ENCODE data around the gene BMP15. TPM values are rescaled to one million over a fixed set of nuclear protein-coding genes. Genes with fewer than 3 reads are reported as not detected.

Gene BMP15
- polyA plus RNA-seq, 4 donors = not detected

DNA sequence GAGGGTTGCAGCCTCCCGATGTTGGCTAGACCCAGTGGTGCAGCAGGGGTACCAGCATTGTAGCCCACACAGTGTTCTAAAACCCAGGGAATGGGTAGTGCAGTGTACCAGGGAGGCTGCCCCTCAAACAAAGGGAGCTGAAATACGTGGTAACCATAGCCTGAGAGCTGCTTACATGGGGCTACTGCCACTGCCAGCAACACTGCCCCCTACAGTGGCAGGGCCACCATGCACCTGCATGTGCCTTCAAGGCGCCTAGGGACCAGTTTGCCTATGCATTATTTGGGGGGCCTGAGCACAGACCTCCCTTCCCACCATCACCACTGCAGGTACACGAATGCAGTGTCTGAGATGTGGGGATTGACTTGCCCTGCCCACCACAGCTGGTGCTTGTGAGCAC lies 21.0 kb upstream of the BMP15 start:
- FAIRE-seq = no peak

DNA sequence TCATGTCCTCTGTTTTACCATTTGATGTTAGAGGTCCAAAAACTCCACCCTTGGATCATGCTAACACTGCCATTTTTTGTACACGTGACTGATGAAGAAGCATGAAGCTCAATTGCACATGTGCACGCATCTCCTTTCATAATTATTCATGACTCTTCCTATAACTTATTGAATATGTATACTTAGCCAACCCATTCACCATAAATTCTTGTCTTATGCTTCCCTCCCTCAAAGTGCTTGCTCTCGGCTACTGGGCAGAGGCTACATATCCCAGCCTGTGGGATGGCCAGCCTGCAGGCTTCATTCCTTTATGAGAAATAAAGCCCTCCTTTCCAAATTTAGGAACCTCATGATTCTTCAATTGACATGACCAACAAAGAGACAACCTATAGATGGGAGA lies 17.5 kb upstream of the BMP15 start:
- DNase-seq = no peak
- WGBS, 3 donors = 81 to 93% (median 84%) methylated on average over 3 of the region's 3 CpGs
- H3K4me1 ChIP-seq (ENCODE audit: control insufficient read depth in 3 of 3, insufficient read depth in 2 of 3, low read depth in 1 of 3, low read length in 2 of 3) = no peaks in the 10 kb centered on the region
- no peaks in the 10 kb centered on the region for H3K9me3 ChIP-seq (ENCODE audit: control insufficient read depth in 2 of 2, insufficient read depth in 1 of 2, low read depth in 1 of 2, low read length in 1 of 2)
- no peaks in the 10 kb centered on the region for H3K36me3 ChIP-seq (ENCODE audit: control insufficient read depth in 3 of 3, insufficient read depth in 2 of 3, low read depth in 1 of 3, low read length in 3 of 3)
- H3K27ac ChIP-seq (ENCODE audit: low read depth in 1 of 3, low read length in 2 of 3) = no peak overlapping the region
- no peak for FAIRE-seq
- H3K4me3 ChIP-seq (ENCODE audit: low read depth in 1 of 3, low read length in 3 of 3) = no peak overlapping the region
- H3K27me3 ChIP-seq (ENCODE audit: control insufficient read depth in 3 of 3, insufficient read depth in 3 of 3, low read length in 3 of 3) = no peaks in the 10 kb centered on the region

More for the DNA sequence above, 21.0 kb upstream of the BMP15 start:
- Histone ChIP-seq H3K27me3 (ENCODE audit: control insufficient read depth in 3 of 3, insufficient read depth in 3 of 3, low read length in 3 of 3) (no peaks in the 10 kb centered on the region), H3K27ac (ENCODE audit: low read depth in 1 of 3, low read length in 2 of 3) (no peak overlapping the region), H3K4me1 (ENCODE audit: control insufficient read depth in 3 of 3, insufficient read depth in 2 of 3, low read depth in 1 of 3, low read length in 2 of 3) (no peaks in the 10 kb centered on the region), H3K36me3 (ENCODE audit: control insufficient read depth in 3 of 3, insufficient read depth in 2 of 3, low read depth in 1 of 3, low read length in 3 of 3) (no peaks in the 10 kb centered on the region), H3K4me3 (ENCODE audit: low read depth in 1 of 3, low read length in 3 of 3) (no peak overlapping the region), H3K9me3 (ENCODE audit: control insufficient read depth in 2 of 2, insufficient read depth in 1 of 2, low read depth in 1 of 2, low read length in 1 of 2) (no peaks in the 10 kb centered on the region)
- no peak for DNase-seq
- WGBS, 3 donors = 60 to 78% (median 78%) methylated on average over 4 of the region's 4 CpGs

DNA sequence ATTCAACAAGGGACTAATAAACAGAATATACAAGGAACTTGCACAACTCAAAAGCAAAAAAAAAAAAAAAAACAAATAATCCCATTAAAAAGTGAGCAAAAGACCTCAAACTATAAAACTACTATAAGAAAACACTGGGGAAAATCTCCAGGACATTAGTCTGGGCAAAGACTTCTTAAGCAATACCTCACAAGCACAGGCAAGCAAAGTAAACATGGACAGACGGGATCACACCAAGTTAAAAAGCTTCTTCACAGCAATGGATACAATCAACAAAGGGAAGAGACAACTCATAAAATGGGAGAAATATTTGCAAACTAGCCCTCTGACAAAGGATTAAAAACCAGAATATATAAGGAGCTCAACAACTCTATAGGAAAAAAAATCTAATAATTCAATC lies 17.1 kb upstream of the BMP15 start:
- Histone ChIP-seq H3K27me3 (ENCODE audit: control insufficient read depth in 3 of 3, insufficient read depth in 3 of 3, low read length in 3 of 3) (no peaks in the 10 kb centered on the region), H3K9me3 (ENCODE audit: control insufficient read depth in 2 of 2, insufficient read depth in 1 of 2, low read depth in 1 of 2, low read length in 1 of 2) (no peaks in the 10 kb centered on the region), H3K4me3 (ENCODE audit: low read depth in 1 of 3, low read length in 3 of 3) (no peak overlapping the region), H3K27ac (ENCODE audit: low read depth in 1 of 3, low read length in 2 of 3) (no peak overlapping the region), H3K36me3 (ENCODE audit: control insufficient read depth in 3 of 3, insufficient read depth in 2 of 3, low read depth in 1 of 3, low read length in 3 of 3) (no peaks in the 10 kb centered on the region), H3K4me1 (ENCODE audit: control insufficient read depth in 3 of 3, insufficient read depth in 2 of 3, low read depth in 1 of 3, low read length in 2 of 3) (no peaks in the 10 kb centered on the region)
- FAIRE-seq = no peak
- DNase-seq = no peak
- 0 to 2% (median 0%) methylated on average over 1 of the region's 1 CpG for WGBS, 3 donors

DNA sequence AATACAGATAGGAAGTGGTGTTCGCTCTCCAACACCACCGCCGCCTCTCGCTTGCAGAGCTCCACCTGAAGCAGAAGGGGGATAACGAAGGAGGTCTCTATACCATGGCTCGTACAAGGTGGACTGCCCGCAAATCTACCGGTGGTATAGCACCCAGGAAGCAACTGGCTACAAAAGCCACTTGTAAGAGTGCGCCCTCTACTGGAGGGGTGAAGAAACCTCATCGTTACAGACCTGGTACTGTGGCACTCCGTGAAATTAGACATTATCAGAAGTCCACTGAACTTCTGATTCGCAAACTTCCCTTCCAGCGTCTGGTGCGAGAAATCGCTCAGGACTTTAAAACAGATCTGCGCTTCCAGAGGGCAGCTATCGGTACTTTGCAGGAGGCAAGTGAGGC lies 5.2 kb upstream of the BMP15 start:
- H3K36me3 ChIP-seq (ENCODE audit: control insufficient read depth in 3 of 3, insufficient read depth in 2 of 3, low read depth in 1 of 3, low read length in 3 of 3) = no peaks in the 10 kb centered on the region
- H3K27ac ChIP-seq (ENCODE audit: low read depth in 1 of 3, low read length in 2 of 3) = no peak overlapping the region
- peak in 1 of 2 donors; percentile 29 for DNase-seq
- H3K27me3 ChIP-seq (ENCODE audit: control insufficient read depth in 3 of 3, insufficient read depth in 3 of 3, low read length in 3 of 3) = no peaks in the 10 kb centered on the region
- 90 to 94% (median 91%) methylated on average over 17 of the region's 17 CpGs for WGBS, 3 donors
- H3K9me3 ChIP-seq (ENCODE audit: control insufficient read depth in 2 of 2, insufficient read depth in 1 of 2, low read depth in 1 of 2, low read length in 1 of 2) = no peaks in the 10 kb centered on the region
- no peak overlapping the region for H3K4me3 ChIP-seq (ENCODE audit: low read depth in 1 of 3, low read length in 3 of 3)
- FAIRE-seq = no peak
- no peaks in the 10 kb centered on the region for H3K4me1 ChIP-seq (ENCODE audit: control insufficient read depth in 3 of 3, insufficient read depth in 2 of 3, low read depth in 1 of 3, low read length in 2 of 3)

DNA sequence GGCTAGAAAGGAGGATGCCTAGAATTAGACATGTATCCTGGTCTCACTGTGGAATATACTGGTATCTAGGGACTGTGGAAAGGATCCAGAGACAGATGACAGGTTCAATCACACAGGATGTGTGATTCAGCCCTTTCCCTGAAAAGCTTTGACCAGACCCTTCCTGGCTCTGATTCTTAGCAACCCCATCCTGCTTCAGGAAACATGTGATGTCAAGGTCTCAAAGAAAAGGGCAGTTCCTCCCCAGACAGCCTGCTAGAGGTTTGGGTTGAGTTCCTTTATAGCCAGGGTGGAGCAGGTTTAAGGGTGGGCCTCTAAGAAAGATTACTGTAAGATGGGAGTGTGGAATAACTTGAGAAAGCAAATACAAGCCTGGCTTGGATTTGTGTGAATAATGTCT lies 3.0 kb downstream of the BMP15 start:
- H3K27me3 ChIP-seq (ENCODE audit: control insufficient read depth in 3 of 3, insufficient read depth in 3 of 3, low read length in 3 of 3) = no peaks in the 10 kb centered on the region
- H3K4me1 ChIP-seq (ENCODE audit: control insufficient read depth in 3 of 3, insufficient read depth in 2 of 3, low read depth in 1 of 3, low read length in 2 of 3) = no peaks in the 10 kb centered on the region
- FAIRE-seq = no peak
- peak; percentile 6 to 9 for DNase-seq
- no peaks in the 10 kb centered on the region for H3K9me3 ChIP-seq (ENCODE audit: control insufficient read depth in 2 of 2, insufficient read depth in 1 of 2, low read depth in 1 of 2, low read length in 1 of 2)
- no peaks in the 10 kb centered on the region for H3K36me3 ChIP-seq (ENCODE audit: control insufficient read depth in 3 of 3, insufficient read depth in 2 of 3, low read depth in 1 of 3, low read length in 3 of 3)
- no peak overlapping the region for H3K27ac ChIP-seq (ENCODE audit: low read depth in 1 of 3, low read length in 2 of 3)
- no peak overlapping the region for H3K4me3 ChIP-seq (ENCODE audit: low read depth in 1 of 3, low read length in 3 of 3)

DNA sequence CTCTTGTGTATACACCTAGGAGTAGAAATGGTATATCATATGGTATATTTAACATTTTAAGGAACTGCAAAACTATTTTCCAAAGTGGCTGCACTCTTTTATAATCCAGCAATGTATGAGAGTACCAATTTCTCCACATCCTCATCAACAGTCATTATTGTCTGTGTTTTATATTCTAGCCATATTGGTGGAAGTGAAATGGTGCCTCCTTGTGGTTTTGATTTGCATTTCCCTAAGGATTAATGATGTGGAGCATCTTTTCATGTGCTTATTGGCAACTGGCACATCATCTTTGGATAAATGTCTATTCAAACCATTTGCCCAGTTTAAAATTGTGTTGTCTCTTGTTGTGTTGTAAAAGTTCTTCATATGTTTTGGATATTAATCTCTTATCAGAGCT lies 9.6 kb downstream of the BMP15 start:
- Histone ChIP-seq H3K36me3 (ENCODE audit: control insufficient read depth in 3 of 3, insufficient read depth in 2 of 3, low read depth in 1 of 3, low read length in 3 of 3) (no peaks in the 10 kb centered on the region), H3K9me3 (ENCODE audit: control insufficient read depth in 2 of 2, insufficient read depth in 1 of 2, low read depth in 1 of 2, low read length in 1 of 2) (no peaks in the 10 kb centered on the region), H3K4me3 (ENCODE audit: low read depth in 1 of 3, low read length in 3 of 3) (no peak overlapping the region), H3K27me3 (ENCODE audit: control insufficient read depth in 3 of 3, insufficient read depth in 3 of 3, low read length in 3 of 3) (no peaks in the 10 kb centered on the region), H3K27ac (ENCODE audit: low read depth in 1 of 3, low read length in 2 of 3) (no peak overlapping the region), H3K4me1 (ENCODE audit: control insufficient read depth in 3 of 3, insufficient read depth in 2 of 3, low read depth in 1 of 3, low read length in 2 of 3) (no peaks in the 10 kb centered on the region)
- peak; percentile 59 for FAIRE-seq
- peak; percentile 15 to 26 for DNase-seq

DNA sequence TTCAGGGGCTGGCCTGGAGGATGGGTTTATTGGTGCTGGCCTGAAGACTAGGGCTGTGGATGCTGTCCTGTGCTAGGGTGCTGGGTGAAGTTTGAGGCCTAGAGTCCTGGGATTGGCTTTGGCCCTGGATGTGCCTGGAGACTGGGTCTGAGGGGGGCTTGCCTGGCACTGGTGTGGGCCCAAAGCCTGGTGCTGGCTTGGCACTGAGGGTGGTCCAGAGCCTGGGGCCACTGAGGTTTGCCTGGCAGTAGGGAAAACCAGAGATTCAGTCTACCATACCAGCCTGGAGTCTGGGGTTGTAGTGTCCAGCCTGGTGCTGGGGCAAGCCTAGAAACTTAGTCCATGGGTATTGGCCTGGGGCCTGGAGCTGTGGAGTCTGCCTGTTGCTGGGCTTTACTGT lies 16.6 kb downstream of the BMP15 start:
- no peak overlapping the region for H3K27ac ChIP-seq (ENCODE audit: low read depth in 1 of 3, low read length in 2 of 3)
- no peaks in the 10 kb centered on the region for H3K27me3 ChIP-seq (ENCODE audit: control insufficient read depth in 3 of 3, insufficient read depth in 3 of 3, low read length in 3 of 3)
- H3K4me3 ChIP-seq (ENCODE audit: low read depth in 1 of 3, low read length in 3 of 3) = no peak overlapping the region
- FAIRE-seq = no peak
- no peaks in the 10 kb centered on the region for H3K4me1 ChIP-seq (ENCODE audit: control insufficient read depth in 3 of 3, insufficient read depth in 2 of 3, low read depth in 1 of 3, low read length in 2 of 3)
- no peaks in the 10 kb centered on the region for H3K9me3 ChIP-seq (ENCODE audit: control insufficient read depth in 2 of 2, insufficient read depth in 1 of 2, low read depth in 1 of 2, low read length in 1 of 2)
- DNase-seq = no peak
- no peaks in the 10 kb centered on the region for H3K36me3 ChIP-seq (ENCODE audit: control insufficient read depth in 3 of 3, insufficient read depth in 2 of 3, low read depth in 1 of 3, low read length in 3 of 3)

DNA sequence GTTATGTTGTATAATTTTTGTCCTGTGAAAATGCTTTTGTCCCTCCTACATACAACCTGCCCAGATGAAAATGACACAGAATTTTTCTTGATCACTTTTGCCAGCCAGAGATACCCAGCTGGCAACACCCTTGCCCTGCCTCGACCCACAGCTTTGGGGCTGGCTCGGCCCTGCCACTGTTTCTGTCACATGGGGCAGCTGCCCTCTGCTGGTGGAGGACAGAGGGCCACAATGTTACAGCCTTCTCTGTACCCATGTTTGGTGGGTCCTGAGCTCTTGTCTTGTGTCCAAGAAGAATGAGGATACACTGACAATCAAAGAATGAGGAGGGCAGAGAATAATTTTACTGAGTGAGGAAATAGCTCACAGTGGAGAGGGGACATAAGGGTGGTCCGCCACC lies 31.1 kb downstream of the BMP15 start:
- no peaks in the 10 kb centered on the region for H3K36me3 ChIP-seq (ENCODE audit: control insufficient read depth in 3 of 3, insufficient read depth in 2 of 3, low read depth in 1 of 3, low read length in 3 of 3)
- no peak overlapping the region for H3K4me3 ChIP-seq (ENCODE audit: low read depth in 1 of 3, low read length in 3 of 3)
- WGBS, 3 donors = 36 to 70% (median 49%) methylated on average over 3 of the region's 3 CpGs
- H3K4me1 ChIP-seq (ENCODE audit: control insufficient read depth in 3 of 3, insufficient read depth in 2 of 3, low read depth in 1 of 3, low read length in 2 of 3) = no peaks in the 10 kb centered on the region
- peaks cover 0 to 3% (median 0%) of the 10 kb centered on the region in 3 donors for H3K27me3 ChIP-seq (ENCODE audit: control insufficient read depth in 3 of 3, insufficient read depth in 3 of 3, low read length in 3 of 3)
- no peak for FAIRE-seq
- no peak overlapping the region for H3K27ac ChIP-seq (ENCODE audit: low read depth in 1 of 3, low read length in 2 of 3)
- peak in 1 of 2 donors; percentile 3 for DNase-seq
- no peaks in the 10 kb centered on the region for H3K9me3 ChIP-seq (ENCODE audit: control insufficient read depth in 2 of 2, insufficient read depth in 1 of 2, low read depth in 1 of 2, low read length in 1 of 2)

DNA sequence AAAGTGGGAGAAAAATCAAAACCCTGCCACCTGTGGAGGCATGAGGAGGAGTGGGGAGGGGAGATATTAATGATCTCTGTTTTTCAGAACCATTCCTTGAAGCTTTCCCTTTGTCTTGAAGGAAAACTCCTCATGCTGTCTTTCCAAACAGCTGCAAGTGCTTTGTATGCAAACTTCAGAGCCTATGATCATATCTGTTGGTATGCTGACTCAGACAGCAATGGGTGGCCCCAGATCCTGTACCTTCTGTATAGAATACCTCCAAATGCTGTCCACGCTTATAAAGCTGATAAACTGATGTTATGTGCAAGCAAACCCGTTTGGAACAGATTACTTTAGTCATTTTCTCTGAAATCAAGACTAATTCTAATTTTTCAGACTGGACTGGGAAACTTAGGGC lies 31.9 kb downstream of the BMP15 start:
- no peak for FAIRE-seq
- WGBS, 3 donors = 53 to 79% (median 55%) methylated on average over 2 of the region's 2 CpGs

More for the DNA sequence above, 31.9 kb downstream of the BMP15 start:
- no peak for DNase-seq
- Histone ChIP-seq H3K27ac (ENCODE audit: low read depth in 1 of 3, low read length in 2 of 3) (no peak overlapping the region), H3K4me1 (ENCODE audit: control insufficient read depth in 3 of 3, insufficient read depth in 2 of 3, low read depth in 1 of 3, low read length in 2 of 3) (no peaks in the 10 kb centered on the region), H3K4me3 (ENCODE audit: low read depth in 1 of 3, low read length in 3 of 3) (no peak overlapping the region), H3K36me3 (ENCODE audit: control insufficient read depth in 3 of 3, insufficient read depth in 2 of 3, low read depth in 1 of 3, low read length in 3 of 3) (no peaks in the 10 kb centered on the region), H3K27me3 (ENCODE audit: control insufficient read depth in 3 of 3, insufficient read depth in 3 of 3, low read length in 3 of 3) (peaks cover 0 to 3% (median 0%) of the 10 kb centered on the region in 3 donors), H3K9me3 (ENCODE audit: control insufficient read depth in 2 of 2, insufficient read depth in 1 of 2, low read depth in 1 of 2, low read length in 1 of 2) (no peaks in the 10 kb centered on the region)

Data from small intestine (tissue), 7 donors.